Ovary (tissue), 3 donors: Measurements from ENCODE around the gene GMEB2.

ENCODE experiments used
- POLR2A ChIP-seq: fragments of 450-650 bp; IDR thresholded peaks from one replicate; pipeline ENCODE4 v1.6.1; 2017; ENCODE audit warnings: antibody characterized with exemption, mild to moderate bottlenecking, moderate library complexity
- TF ChIP-seq, protein P1 (sequence below), 3 donors: fragments of 450-650 bp in 2 of 3; fragments of 200-600 bp in 1 of 3; IDR thresholded peaks; one replicate each; pipeline versions ENCODE4 v1.5.1 to v1.8.0; 2016 to 2022; ENCODE audit warnings: antibody characterized with exemption in 3 of 3, mild to moderate bottlenecking in 1 of 3
- donor health status: DM: no; HTN: no; CAD: no.

DNA sequence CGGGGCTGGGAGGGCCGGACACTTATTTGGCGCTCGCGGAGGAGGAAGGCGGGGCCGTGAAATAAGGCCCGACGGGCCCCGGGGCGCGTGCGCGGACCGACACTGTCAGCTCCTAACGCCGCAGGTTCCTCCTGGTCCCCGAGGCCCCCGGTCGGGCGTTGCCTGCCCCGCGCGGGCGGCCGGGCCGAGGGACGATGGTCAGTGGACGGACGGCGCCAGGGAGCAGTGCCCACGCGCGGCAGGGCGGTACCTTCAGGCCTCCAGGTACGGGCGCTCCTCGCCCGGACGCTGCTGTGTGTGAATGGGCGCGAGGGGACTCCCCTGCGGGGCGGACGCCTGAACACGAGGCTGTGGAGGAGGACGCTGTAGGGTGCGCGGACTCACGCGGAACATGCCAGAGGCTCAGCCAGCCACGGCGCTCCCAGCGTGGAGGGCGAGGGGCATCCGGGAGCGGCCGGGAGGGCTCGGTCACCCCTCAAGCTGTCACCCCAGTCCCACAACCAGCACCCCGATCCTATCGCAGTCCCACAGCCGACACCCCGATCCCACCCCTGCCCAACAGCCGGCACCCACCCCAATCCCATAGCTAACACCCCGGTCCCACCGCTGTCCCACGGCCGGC, 339 bp upstream of the GMEB2 start:
- TF ChIP-seq, protein P1, sequence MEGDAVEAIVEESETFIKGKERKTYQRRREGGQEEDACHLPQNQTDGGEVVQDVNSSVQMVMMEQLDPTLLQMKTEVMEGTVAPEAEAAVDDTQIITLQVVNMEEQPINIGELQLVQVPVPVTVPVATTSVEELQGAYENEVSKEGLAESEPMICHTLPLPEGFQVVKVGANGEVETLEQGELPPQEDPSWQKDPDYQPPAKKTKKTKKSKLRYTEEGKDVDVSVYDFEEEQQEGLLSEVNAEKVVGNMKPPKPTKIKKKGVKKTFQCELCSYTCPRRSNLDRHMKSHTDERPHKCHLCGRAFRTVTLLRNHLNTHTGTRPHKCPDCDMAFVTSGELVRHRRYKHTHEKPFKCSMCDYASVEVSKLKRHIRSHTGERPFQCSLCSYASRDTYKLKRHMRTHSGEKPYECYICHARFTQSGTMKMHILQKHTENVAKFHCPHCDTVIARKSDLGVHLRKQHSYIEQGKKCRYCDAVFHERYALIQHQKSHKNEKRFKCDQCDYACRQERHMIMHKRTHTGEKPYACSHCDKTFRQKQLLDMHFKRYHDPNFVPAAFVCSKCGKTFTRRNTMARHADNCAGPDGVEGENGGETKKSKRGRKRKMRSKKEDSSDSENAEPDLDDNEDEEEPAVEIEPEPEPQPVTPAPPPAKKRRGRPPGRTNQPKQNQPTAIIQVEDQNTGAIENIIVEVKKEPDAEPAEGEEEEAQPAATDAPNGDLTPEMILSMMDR (IDR thresholded peaks at IDR 0.05) = no peak
- TF ChIP-seq POLR2A = peak; percentile 25
